CD8-positive, alpha-beta memory T cell (primary cell): ENCODE data around the gene NCAPD2. TPM values are rescaled to one million over a fixed set of nuclear protein-coding genes. Genes with fewer than 3 reads are reported as not detected.

ENCODE experiments used
- CTCF ChIA-PET: fragments of 350-600 bp; sonication (Branson Sonifier 250); formaldehyde crosslinking; loops from one replicate; lab custom pipeline; 2021; ENCODE audit warnings: antibody characterized with exemption; lab: Charles Lee
- POLR2A ChIA-PET: fragments of 350-600 bp; sonication (Branson Sonifier 250); formaldehyde crosslinking; loops from one replicate; lab custom pipeline; 2021; ENCODE audit warnings: antibody characterized with exemption; lab: Charles Lee
- DNase-seq, 5 donors: peaks; one replicate each; pipeline versions ENCODE4 v3.0.0 to v3.0.0-alpha.2; 2020 to 2022; ENCODE audit warnings: mixed read lengths in 1 of 5
- H3K27ac ChIP-seq: one replicate; pipeline ENCODE4 v1.7.0; 2013; ENCODE audit warnings: low read depth, mild to moderate bottlenecking, low read length, moderate library complexity
- H3K27me3 ChIP-seq: 2 replicates; pipeline ENCODE4 v1.7.0; 2013; ENCODE audit warnings: low read length, mild to moderate bottlenecking; ENCODE audit not compliant: insufficient read depth, poor library complexity, severe bottlenecking
- H3K36me3 ChIP-seq: 2 replicates; pipeline ENCODE4 v1.7.0; 2013; ENCODE audit warnings: mild to moderate bottlenecking, low read length, moderate library complexity; ENCODE audit not compliant: insufficient read depth
- H3K4me1 ChIP-seq: 2 replicates; pipeline ENCODE4 v1.7.0; 2013; ENCODE audit warnings: mild to moderate bottlenecking, low read length, moderate library complexity; ENCODE audit not compliant: insufficient read depth
- H3K4me3 ChIP-seq: 2 replicates; pipeline ENCODE4 v1.7.0; 2013; ENCODE audit warnings: mild to moderate bottlenecking, low read length
- H3K9me3 ChIP-seq: 2 replicates; pipeline ENCODE4 v1.7.0; 2013; ENCODE audit warnings: mild to moderate bottlenecking, low read length
- H3K27ac Mint-ChIP-seq, 8 donors: one replicate each; pipeline ENCODE4 v1.8.0; 2020 to 2021; ENCODE audit warnings: mixed read lengths in 8 of 8, mild to moderate bottlenecking in 6 of 8, inconsistent platforms in 3 of 8, moderate library complexity in 3 of 8
- H3K27me3 Mint-ChIP-seq, 2 donors: one replicate each; pipeline ENCODE4 v1.8.0; 2020 to 2021; ENCODE audit warnings: mixed read lengths in 2 of 2, mild to moderate bottlenecking in 1 of 2, moderate library complexity in 1 of 2
- H3K36me3 Mint-ChIP-seq, 3 donors: one replicate each; pipeline ENCODE4 v1.8.0; 2020 to 2021; ENCODE audit warnings: mixed read lengths in 3 of 3, inconsistent platforms in 1 of 3, mild to moderate bottlenecking in 1 of 3
- H3K4me1 Mint-ChIP-seq, 3 donors: one replicate each; pipeline ENCODE4 v1.8.0; 2020 to 2021; ENCODE audit warnings: mixed read lengths in 3 of 3, inconsistent platforms in 1 of 3, mild to moderate bottlenecking in 1 of 3
- H3K4me3 Mint-ChIP-seq, 7 donors: one replicate each; pipeline ENCODE4 v1.8.0; 2020 to 2021; ENCODE audit warnings: mixed read lengths in 7 of 7, mild to moderate bottlenecking in 6 of 7, moderate library complexity in 4 of 7, inconsistent platforms in 2 of 7
- H3K9me3 Mint-ChIP-seq, 5 donors: one replicate each; pipeline ENCODE4 v1.8.0; 2020 to 2022; ENCODE audit warnings: mixed read lengths in 5 of 5, mild to moderate bottlenecking in 3 of 5, moderate library complexity in 2 of 5, inconsistent platforms in 1 of 5
- polyA plus RNA-seq: library from polyadenylated mRNA; unstranded; fragments of 300-500 nt; fragmentation: Illumina TruSeq; gene quantifications from one replicate; pipeline ENCODE4 v1.2.3, GENCODE V29; 2021
- total RNA-seq, 2 experiments: library from RNA; stranded (reverse); gene quantifications; one replicate each; pipeline ENCODE4 v1.2.3, GENCODE V29; 2021

NCAPD2 gene
- total and polyA plus RNA-seq, 3 experiments from 2014 or later, result 29.8 to 97.5 (median 96.5) TPM

- Mint-ChIP-seq H3K36me3 (peaks cover 7 to 69% (median 20%) of the 10 kb centered on the region in 3 donors), H3K4me3 (peak overlapping the region in 1 of 7 donors; percentile 75), H3K9me3 (no peaks in the 10 kb centered on the region), H3K4me1 (peaks cover 24 to 33% (median 27%) of the 10 kb centered on the region in 3 donors), H3K27ac (peak overlapping the region in 3 of 8 donors; percentile 30 to 63 (median 42)), H3K27me3 (no peaks in the 10 kb centered on the region)
- Histone ChIP-seq H3K36me3 (peaks cover 45% of the 10 kb centered on the region), H3K27me3 (no peaks in the 10 kb centered on the region), H3K4me1 (peaks cover 29% of the 10 kb centered on the region), H3K4me3 (no peak overlapping the region), H3K9me3 (no peaks in the 10 kb centered on the region), H3K27ac (no peak overlapping the region)
- DNase-seq, result no peak
- CTCF ChIA-PET, result interaction anchor here (1.0 to 4.3 kb wide), 7 partner anchors 11 to 207 kb away, joined by 3 to 17 read pairs (median 3); partner anchors contain the start of genes COPS7A and PTMS
- POLR2A ChIA-PET, result no interaction called here
These were observed 65.6 kb downstream of the NCAPD2 start for GRCh38 chr12:6559500-6559899.

- Mint-ChIP-seq H3K4me3 (peak overlapping the region in 2 of 7 donors; percentile 44 to 74), H3K9me3 (no peaks in the 10 kb centered on the region), H3K4me1 (peaks cover 18 to 30% (median 25%) of the 10 kb centered on the region in 3 donors), H3K27ac (peak overlapping the region in 2 of 8 donors; percentile 62 to 66), H3K27me3 (no peaks in the 10 kb centered on the region), H3K36me3 (peaks cover 7 to 71% (median 20%) of the 10 kb centered on the region in 3 donors)
- H3K36me3 ChIP-seq, result peaks cover 53% of the 10 kb centered on the region
- CTCF ChIA-PET, result interaction anchor here (4.3 kb wide), 1 partner anchor 10 kb away, joined by 17 read pairs; no protein-coding TSS in a partner anchor
- no peaks in the 10 kb centered on the region for H3K27me3 ChIP-seq
- POLR2A ChIA-PET, result no interaction called here
- no peak overlapping the region for H3K4me3 ChIP-seq
- no peak for DNase-seq
- H3K9me3 ChIP-seq, result no peaks in the 10 kb centered on the region
- no peak overlapping the region for H3K27ac ChIP-seq
- H3K4me1 ChIP-seq, result peaks cover 23% of the 10 kb centered on the region
These were observed 66.8 kb downstream of the NCAPD2 start for GRCh38 chr12:6560501-6561205.

- Mint-ChIP-seq H3K27ac (peak overlapping the region in 4 of 8 donors; percentile 48 to 92 (median 62)), H3K9me3 (no peaks in the 10 kb centered on the region), H3K4me1 (peaks cover 34 to 41% (median 36%) of the 10 kb centered on the region in 3 donors), H3K36me3 (peaks cover 7 to 84% (median 28%) of the 10 kb centered on the region in 3 donors), H3K27me3 (peaks cover 0 to 2% of the 10 kb centered on the region in 2 donors), H3K4me3 (no peak overlapping the region)
- ChIA-PET POLR2A (interaction anchor here (0.8 kb wide), 1 partner anchor 162 kb away, joined by 3 read pairs; no protein-coding TSS in a partner anchor), CTCF (interaction anchor here (0.9 to 2.1 kb wide), 5 partner anchors 9 to 39 kb away, joined by 3 to 9 read pairs (median 4); no protein-coding TSS in a partner anchor)
- peaks cover 31% of the 10 kb centered on the region for H3K4me1 ChIP-seq
- DNase-seq, result no peak
- no peaks in the 10 kb centered on the region for H3K9me3 ChIP-seq
- H3K4me3 ChIP-seq, result no peak overlapping the region
- peaks cover 64% of the 10 kb centered on the region for H3K36me3 ChIP-seq
- H3K27me3 ChIP-seq, result no peaks in the 10 kb centered on the region
- H3K27ac ChIP-seq, result no peak overlapping the region
These were observed 69.0 kb downstream of the NCAPD2 start for GRCh38 chr12:6562881-6563280.

GRCh38 chr12:6563448-6564050, 69.6 kb downstream of the NCAPD2 start:
- Histone ChIP-seq H3K36me3 (peaks cover 64% of the 10 kb centered on the region), H3K27ac (no peak overlapping the region)
- peak overlapping the region; percentile 26 to 95 (median 67) for H3K27ac Mint-ChIP-seq

GRCh38 chr12:6567112-6567670, 73.3 kb downstream of the NCAPD2 start:
- POLR2A ChIA-PET, result no interaction called here
- peak overlapping the region; percentile 92 for H3K4me3 ChIP-seq
- CTCF ChIA-PET, result interaction anchor here (1.4 to 1.9 kb wide), 2 partner anchors 10 to 32 kb away, joined by 5 to 13 read pairs; no protein-coding TSS in a partner anchor
- Mint-ChIP-seq H3K27me3 (peaks cover 0 to 2% of the 10 kb centered on the region in 2 donors), H3K9me3 (no peaks in the 10 kb centered on the region), H3K36me3 (peaks cover 7 to 73% (median 20%) of the 10 kb centered on the region in 3 donors), H3K4me3 (peak overlapping the region; percentile 94 to 100 (median 100)), H3K4me1 (peaks cover 47 to 59% (median 54%) of the 10 kb centered on the region in 3 donors), H3K27ac (peak overlapping the region; percentile 90 to 100 (median 98))
- H3K4me1 ChIP-seq, result peaks cover 24% of the 10 kb centered on the region
- no peaks in the 10 kb centered on the region for H3K9me3 ChIP-seq
- peaks cover 44% of the 10 kb centered on the region for H3K36me3 ChIP-seq
- H3K27ac ChIP-seq, result peak overlapping the region; percentile 75
- H3K27me3 ChIP-seq, result no peaks in the 10 kb centered on the region
- no peak for DNase-seq

More at GRCh38 chr12:6563448-6564050, 69.6 kb downstream of the NCAPD2 start:
- H3K4me1 Mint-ChIP-seq, result peaks cover 36 to 43% (median 39%) of the 10 kb centered on the region in 3 donors
- peak overlapping the region in 1 of 7 donors; percentile 87 for H3K4me3 Mint-ChIP-seq
- H3K9me3 ChIP-seq, result no peaks in the 10 kb centered on the region
- H3K27me3 ChIP-seq, result no peaks in the 10 kb centered on the region
- H3K4me3 ChIP-seq, result no peak overlapping the region
- H3K4me1 ChIP-seq, result peaks cover 25% of the 10 kb centered on the region
- peak; percentile 44 to 76 (median 61) for DNase-seq
- CTCF ChIA-PET, result interaction anchor here (0.6 to 2.1 kb wide), 13 partner anchors 9 to 122 kb away, joined by 3 to 9 read pairs (median 3); no protein-coding TSS in a partner anchor
- peaks cover 7 to 87% (median 28%) of the 10 kb centered on the region in 3 donors for H3K36me3 Mint-ChIP-seq
- H3K27me3 Mint-ChIP-seq, result peaks cover 0 to 2% of the 10 kb centered on the region in 2 donors
- POLR2A ChIA-PET, result interaction anchor here (0.8 kb wide), 1 partner anchor 161 kb away, joined by 3 read pairs; no protein-coding TSS in a partner anchor
- H3K9me3 Mint-ChIP-seq, result no peaks in the 10 kb centered on the region

- H3K4me1 ChIP-seq, result peaks cover 16% of the 10 kb centered on the region
- Mint-ChIP-seq H3K9me3 (no peaks in the 10 kb centered on the region), H3K36me3 (peaks cover 0 to 70% (median 25%) of the 10 kb centered on the region in 3 donors), H3K4me3 (peak overlapping the region; percentile 49 to 100 (median 98)), H3K27ac (peak overlapping the region; percentile 29 to 100 (median 74)), H3K4me1 (peaks cover 42 to 52% (median 47%) of the 10 kb centered on the region in 3 donors), H3K27me3 (peaks cover 0 to 2% of the 10 kb centered on the region in 2 donors)
- no peaks in the 10 kb centered on the region for H3K9me3 ChIP-seq
- H3K4me3 ChIP-seq, result no peak overlapping the region
- POLR2A ChIA-PET, result no interaction called here
- DNase-seq, result no peak
- H3K27me3 ChIP-seq, result no peaks in the 10 kb centered on the region
- peaks cover 33% of the 10 kb centered on the region for H3K36me3 ChIP-seq
- no peak overlapping the region for H3K27ac ChIP-seq
- CTCF ChIA-PET, result no interaction called here
These were observed 75.4 kb downstream of the NCAPD2 start for GRCh38 chr12:6569312-6569711.

GRCh38 chr12:6569786-6570185, 75.9 kb downstream of the NCAPD2 start:
- Histone ChIP-seq H3K36me3 (peaks cover 34% of the 10 kb centered on the region), H3K4me1 (peaks cover 16% of the 10 kb centered on the region), H3K4me3 (no peak overlapping the region), H3K27ac (no peak overlapping the region), H3K27me3 (no peaks in the 10 kb centered on the region), H3K9me3 (no peaks in the 10 kb centered on the region)
- H3K4me1 Mint-ChIP-seq, result peaks cover 42 to 49% (median 44%) of the 10 kb centered on the region in 3 donors
- ChIA-PET CTCF (interaction anchor here (1.0 to 2.2 kb wide), 9 partner anchors 10 to 235 kb away, joined by 3 to 17 read pairs (median 3); no protein-coding TSS in a partner anchor), POLR2A (no interaction called here)
- H3K9me3 Mint-ChIP-seq, result no peaks in the 10 kb centered on the region
- peak overlapping the region; percentile 70 to 100 (median 80) for H3K27ac Mint-ChIP-seq
- DNase-seq, result no peak
- H3K4me3 Mint-ChIP-seq, result peak overlapping the region; percentile 49 to 100 (median 98)
- peaks cover 0 to 70% (median 25%) of the 10 kb centered on the region in 3 donors for H3K36me3 Mint-ChIP-seq
- peaks cover 0 to 2% of the 10 kb centered on the region in 2 donors for H3K27me3 Mint-ChIP-seq
